ENCODE measurements around the gene GNG4. TPM values are rescaled to one million over a fixed set of nuclear protein-coding genes. Genes with fewer than 3 reads are reported as not detected.
A peak's percentile ranks its signal among the peaks of the same experiment; 100 is the strongest.
"Not testable (repeated sequence)": the region's sequence is repeated elsewhere in the genome, so short reads cannot be mapped to it uniquely, and the experiment has no call there.

GNG4 gene
- total RNA-seq, 1 experiment from 2014 or later, result 2.4 TPM

- DNase-seq (ENCODE audit: low read depth), result no peak
Measured at GRCh38 chr1:235650341-235651169, 971 bp upstream of the GNG4 start.

- peak; percentile 58 for DNase-seq (ENCODE audit: low read depth)
Measured at GRCh38 chr1:235648954-235649367, 623 bp downstream of the GNG4 start.

- DNase-seq (ENCODE audit: low read depth), result no peak
Measured at GRCh38 chr1:235648407-235648907, 1.1 kb downstream of the GNG4 start.

- not testable (repeated sequence) for DNase-seq (ENCODE audit: low read depth)
Measured at GRCh38 chr1:235647537-235647936, 2.0 kb downstream of the GNG4 start.

GRCh38 chr1:235646463-235646862, 3.1 kb downstream of the GNG4 start:
- DNase-seq (ENCODE audit: low read depth), result no peak

GRCh38 chr1:235644693-235645305, 4.8 kb downstream of the GNG4 start:
- DNase-seq (ENCODE audit: low read depth), result peak; percentile 49

GRCh38 chr1:235643837-235644692, 5.5 kb downstream of the GNG4 start:
- DNase-seq (ENCODE audit: low read depth), result no peak

GRCh38 chr1:235642943-235643371, 6.6 kb downstream of the GNG4 start:
- DNase-seq (ENCODE audit: low read depth), result no peak

GRCh38 chr1:235642011-235642942, 7.3 kb downstream of the GNG4 start:
- DNase-seq (ENCODE audit: low read depth), result peak; percentile 66

- no peak for DNase-seq (ENCODE audit: low read depth)
Measured at GRCh38 chr1:235640580-235640979, 9.0 kb downstream of the GNG4 start.

GRCh38 chr1:235639226-235640205, 10.1 kb downstream of the GNG4 start:
- DNase-seq (ENCODE audit: low read depth), result no peak

GRCh38 chr1:235638612-235639011, 11.0 kb downstream of the GNG4 start:
- DNase-seq (ENCODE audit: low read depth), result not testable (repeated sequence)

- no peak for DNase-seq (ENCODE audit: low read depth)
Measured at GRCh38 chr1:235637756-235638534, 11.6 kb downstream of the GNG4 start.

- no peak for DNase-seq (ENCODE audit: low read depth)
Measured at GRCh38 chr1:235635938-235636662, 13.5 kb downstream of the GNG4 start.

GRCh38 chr1:235632506-235633401, 16.8 kb downstream of the GNG4 start:
- DNase-seq (ENCODE audit: low read depth), result peak; percentile 47

GRCh38 chr1:235631816-235632215, 17.8 kb downstream of the GNG4 start:
- DNase-seq (ENCODE audit: low read depth), result no peak

Data from RPMI7951 (cell line).